Mucosa of gallbladder (tissue), 1 donor: ENCODE measurements around the gene ATP2A2. TPM values are rescaled to one million over a fixed set of nuclear protein-coding genes. Genes with fewer than 3 reads are reported as not detected.

Experiments
- DNase-seq: peaks from one replicate; pipeline ENCODE4 v3.0.0-alpha.2; 2020; ENCODE audit warnings: low spot score
- total RNA-seq: library from RNA; stranded (reverse); gene quantifications from one replicate; pipeline ENCODE4 v1.2.1, GENCODE V29; 2021
- donor health status: DM: no; HTN: no; CAD: no.

Gene ATP2A2
- total RNA-seq, 1 donor from 2014 or later: 248 TPM

DNA sequence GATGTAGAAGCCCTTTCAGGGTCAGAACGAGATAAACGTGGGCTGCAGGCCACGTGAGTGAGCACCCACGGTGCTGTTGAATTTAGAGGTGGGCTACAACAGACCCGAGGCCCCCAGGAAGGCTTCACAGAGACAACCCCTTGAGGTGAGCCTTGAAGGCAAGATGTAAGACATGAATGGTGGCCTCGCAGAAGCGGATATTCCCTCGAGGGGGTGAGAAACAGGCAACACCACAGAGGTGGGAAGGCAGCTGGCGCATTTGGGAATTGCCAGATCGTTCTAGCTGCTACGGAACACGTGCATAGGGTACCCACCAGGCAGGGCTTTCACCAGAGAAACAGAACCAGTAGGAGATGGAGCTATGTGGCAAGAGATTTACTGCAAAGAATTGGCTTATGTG, 22.6 kb upstream of the ATP2A2 start:
- no peak for DNase-seq

DNA sequence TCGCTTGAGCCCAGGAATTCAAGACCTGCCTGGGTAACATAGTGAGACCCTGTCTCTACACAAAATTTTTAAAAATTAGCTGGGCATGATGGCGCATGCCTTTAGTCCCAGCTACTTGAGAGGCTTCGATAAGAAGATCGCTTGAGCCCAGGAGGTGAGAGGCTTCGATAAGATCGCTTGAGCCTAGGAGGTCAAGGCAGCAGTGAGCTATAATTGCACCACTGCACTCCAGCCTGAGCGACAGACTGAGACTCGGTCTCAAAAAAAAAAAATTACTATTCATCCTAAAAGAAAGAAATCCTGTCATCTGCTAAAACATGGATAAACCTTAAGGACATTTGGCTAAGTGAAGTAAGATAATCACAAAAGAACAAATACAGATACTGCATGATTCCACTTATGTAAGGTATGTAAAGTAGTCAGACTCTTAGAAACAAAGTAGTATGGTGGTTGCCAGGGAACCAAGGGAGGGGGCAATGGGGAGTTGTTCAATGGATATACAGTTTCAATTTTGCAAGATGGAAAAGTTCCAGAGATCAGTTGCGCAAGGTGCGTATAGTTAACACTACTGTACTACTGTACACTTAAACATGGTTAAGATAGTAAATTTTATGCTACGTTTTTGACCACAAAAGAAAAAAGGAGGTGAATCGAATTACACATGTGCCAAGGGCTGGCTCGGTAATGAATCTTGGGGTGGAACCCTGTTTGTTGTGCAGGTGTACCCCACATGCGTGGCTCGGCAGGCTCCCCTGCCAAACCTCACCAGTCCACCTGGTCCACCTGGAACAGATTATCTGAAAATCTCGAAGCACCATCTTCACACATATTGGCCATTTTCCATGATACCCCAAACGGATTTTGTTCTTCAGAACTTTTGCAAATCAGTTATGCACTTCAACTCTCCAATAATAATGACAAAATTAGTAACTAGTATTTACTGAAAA, 18.3 kb upstream of the ATP2A2 start:
- DNase-seq: no peak

DNA sequence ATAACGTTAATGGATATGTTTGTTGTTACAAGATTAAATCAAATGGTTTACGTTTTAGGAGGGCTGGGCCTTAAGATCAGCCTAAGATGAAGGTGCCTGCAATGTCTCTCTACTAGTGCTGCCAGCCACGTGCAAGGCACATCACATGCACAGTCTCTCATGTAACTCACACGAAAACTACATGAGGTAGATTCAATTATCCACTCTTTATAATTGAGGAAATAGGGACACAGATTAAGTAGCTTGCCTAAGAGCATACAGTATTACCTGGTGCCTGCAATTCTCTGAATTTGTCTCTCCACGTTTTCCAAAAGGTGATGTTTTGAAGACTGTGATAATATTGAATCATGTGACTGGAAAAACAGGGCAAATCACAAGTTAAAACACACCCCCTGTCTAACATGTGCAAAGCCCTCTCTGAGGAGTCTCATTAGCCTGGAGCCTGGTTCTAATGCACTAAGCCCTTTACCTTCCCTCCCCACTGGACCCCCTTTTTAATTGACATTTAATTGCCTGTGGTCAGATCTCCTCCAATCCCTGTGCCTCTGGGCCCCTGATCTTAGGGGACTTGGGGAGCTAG, 14.6 kb upstream of the ATP2A2 start:
- no peak for DNase-seq

GRCh38 chr12:110266980-110267620, 13.9 kb upstream of the ATP2A2 start:
- peak; percentile 39 for DNase-seq

GRCh38 chr12:110269622-110270124, 11.4 kb upstream of the ATP2A2 start:
- peak; percentile 35 for DNase-seq

GRCh38 chr12:110270125-110270962, 10.7 kb upstream of the ATP2A2 start:
- DNase-seq: peak; percentile 51

DNA sequence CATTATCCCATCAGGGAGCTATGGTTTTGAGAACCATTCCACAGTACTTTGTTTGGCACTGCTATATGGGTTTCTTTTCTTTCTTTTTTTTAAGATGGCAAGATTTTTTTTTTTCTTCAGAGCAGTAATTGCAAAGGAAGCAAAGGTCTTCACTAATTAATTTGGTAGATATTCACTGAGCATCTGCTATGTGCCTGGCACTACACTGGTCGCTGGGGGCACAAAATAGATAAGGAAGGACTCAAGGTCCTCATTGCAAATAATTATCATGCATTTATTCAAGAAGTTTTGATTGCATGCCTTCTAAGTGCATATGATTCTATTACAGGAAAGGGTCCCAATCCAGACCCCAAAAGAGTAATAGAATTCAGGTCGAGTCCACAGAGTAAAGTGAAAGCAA, 10.0 kb upstream of the ATP2A2 start:
- DNase-seq: no peak

GRCh38 chr12:110277530-110278254, 3.4 kb upstream of the ATP2A2 start:
- no peak for DNase-seq

GRCh38 chr12:110278255-110278536, 2.9 kb upstream of the ATP2A2 start:
- DNase-seq: no peak

DNA sequence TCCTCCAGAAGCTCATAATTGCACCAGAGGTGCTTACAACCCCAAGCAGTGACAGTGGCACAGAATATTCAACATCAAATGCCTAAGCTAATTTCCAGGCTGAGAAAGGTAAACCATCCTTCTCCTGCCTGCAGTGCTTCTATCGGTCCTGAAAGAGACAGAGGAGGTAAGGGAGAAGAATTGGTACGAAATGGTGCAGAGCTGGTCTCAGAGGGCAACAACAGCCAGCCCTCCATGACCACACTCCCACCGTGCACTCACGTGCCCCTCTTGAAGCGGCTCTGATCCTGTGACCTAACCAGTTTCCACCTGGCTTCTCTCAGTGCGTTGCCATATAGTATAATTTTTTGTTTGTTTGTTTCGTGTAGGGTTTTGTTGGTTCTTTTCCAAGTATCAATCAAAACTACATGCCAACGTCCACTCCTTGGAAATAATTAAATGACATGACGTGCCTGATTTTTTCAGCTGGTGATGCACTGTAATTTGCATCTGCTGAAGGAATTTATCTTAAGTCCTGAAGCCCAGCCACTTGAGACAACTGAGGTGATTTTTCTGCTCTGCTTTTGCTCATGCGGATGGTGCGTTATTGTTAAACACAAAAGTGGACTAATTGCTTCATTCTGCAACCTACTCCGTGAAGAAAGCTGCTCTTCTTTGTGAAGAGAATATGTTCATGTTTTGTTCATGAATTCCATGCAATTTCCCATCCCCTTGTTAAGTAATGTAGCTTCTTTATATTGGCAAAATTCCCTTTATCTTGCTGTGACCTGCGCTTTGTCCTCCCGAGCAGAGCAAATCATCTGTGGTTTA, 1.3 kb upstream of the ATP2A2 start:
- DNase-seq: no peak

DNA sequence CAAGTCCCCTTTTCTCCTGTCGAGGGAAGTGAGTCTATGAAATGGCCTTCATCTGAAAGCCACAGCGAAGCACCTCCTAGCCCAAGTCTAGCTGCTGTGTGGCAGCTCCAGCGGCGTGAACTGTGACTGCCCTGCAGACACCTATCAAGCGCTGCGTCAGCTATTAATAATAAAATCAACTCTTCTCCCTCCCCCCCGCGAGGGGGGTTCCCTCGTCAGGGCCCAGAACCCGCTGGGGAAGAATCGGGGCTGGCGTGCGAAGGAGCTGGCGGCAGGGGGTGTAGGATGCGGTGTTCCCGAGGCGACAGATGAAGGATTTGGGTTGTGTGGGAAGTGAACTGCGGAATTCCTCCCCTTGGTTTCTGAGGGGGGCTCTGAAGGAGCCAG, 662 bp upstream of the ATP2A2 start:
- peak; percentile 49 for DNase-seq

- peak; percentile 27 for DNase-seq
Observed at GRCh38 chr12:110281549-110282299, 677 bp downstream of the ATP2A2 start.

- no peak for DNase-seq
Observed at GRCh38 chr12:110282300-110282860, 1.3 kb downstream of the ATP2A2 start.

DNA sequence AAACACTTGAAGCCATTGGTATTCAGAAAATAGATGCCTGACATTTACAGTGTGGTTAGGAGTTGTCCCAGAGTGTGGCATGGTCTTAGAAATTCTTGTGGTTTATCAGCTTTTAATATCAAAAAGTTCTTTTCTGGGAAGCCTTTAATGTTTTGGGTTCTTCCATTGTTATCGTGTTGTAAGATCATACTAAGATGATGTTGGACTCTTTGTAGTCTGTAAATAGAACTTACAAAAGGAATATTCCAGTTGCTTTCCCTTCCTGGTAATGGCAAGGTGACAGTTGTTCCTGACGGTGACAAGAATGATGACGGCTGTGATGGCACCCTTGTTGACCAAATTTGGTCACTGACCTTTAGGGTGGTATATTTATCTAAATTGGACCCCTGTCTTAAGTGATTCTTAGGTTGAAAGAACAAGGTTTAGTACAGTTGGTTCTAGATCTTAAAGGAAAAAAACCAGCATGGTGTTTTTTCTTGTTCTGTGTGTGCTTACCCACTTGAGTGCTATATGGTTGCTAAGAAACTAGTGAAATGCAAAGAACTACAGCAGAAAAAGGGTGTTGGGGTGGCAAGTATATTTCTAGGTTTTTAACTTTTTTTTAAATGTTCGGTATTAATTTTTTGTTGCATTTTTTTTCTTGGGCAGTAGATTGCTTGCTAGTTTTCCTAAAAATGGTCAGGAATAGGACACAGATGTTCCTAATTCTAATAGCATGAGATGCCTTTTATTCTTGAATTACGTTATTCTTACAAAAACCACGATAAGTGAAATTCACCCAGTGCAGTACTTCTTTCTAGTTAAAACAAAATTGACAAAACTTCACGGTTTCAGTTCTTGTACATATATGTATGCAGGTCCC, 2.1 kb downstream of the ATP2A2 start:
- no peak for DNase-seq

DNA sequence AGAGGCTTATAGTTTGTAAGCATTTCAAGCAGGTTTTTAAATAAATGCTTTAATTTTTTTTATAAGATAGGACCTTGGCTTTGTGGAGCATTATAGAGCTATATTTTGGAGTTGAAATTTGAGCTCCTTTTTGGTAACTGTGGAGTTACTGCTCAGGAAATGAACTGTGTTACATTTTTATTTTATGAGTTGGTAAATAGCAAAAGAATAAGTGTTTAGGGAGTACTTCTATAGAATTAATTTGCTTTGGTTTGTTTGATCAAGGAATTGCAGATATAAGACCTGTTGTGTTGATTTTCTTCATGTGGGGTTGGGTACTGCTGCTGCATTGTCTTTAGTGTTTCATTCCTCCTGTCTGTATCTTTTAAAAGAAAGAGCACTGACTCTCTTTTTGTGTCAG, 3.5 kb downstream of the ATP2A2 start:
- DNase-seq: no peak

DNA sequence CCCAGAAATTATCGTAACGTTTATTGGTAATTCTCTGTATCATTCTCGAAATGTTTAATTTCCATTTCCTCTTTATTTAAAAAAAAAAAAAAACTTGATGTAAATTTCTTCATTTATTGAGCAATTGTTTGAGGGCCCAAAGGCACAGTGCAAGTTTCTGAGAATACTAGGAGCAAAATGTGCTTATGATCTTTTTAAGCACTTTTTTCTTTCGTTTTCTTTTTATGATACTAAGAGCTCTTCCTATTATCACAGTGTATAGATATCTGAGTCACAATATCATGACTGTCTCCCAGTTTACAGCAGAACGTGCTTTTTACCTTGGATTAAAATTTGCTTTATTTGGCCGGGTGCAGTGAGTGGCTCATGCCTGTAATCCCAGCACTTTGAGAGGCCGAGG, 5.6 kb downstream of the ATP2A2 start:
- DNase-seq: no peak

GRCh38 chr12:110287986-110288385, 6.9 kb downstream of the ATP2A2 start:
- DNase-seq: no peak

DNA sequence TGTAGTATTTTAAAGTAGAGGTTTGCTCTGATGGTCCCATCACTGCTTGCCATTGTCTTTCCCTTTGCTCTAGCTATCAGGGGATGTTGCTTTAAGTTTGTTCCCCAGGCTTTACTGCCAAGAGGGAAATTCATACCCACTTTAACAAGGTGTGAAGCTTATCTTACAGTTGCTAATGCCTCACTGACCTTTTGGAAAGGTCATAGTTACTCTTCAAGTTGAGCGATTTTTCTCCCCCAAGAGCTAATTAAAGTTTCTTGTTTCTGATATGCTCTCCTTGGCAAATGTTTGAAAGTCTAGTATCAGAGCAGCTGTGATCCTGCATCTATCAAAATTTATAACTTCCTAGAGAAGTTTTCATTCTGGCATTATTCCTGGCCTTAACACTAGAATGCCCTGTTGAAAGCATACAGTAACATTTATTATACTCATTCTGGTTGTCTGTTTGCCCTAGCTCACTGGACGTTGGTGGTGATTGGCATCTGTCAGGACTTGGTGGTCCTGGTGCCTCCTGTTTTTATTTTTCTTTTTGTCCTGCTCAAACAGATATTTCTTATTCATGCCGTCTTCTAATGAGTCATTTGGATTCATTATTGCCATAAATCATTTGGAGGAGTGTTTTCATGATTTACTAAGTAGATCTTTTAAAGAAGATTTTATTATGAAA, 8.1 kb downstream of the ATP2A2 start:
- no peak for DNase-seq
